ENCODE results near the gene SYVN1. TPM values are rescaled to one million over a fixed set of nuclear protein-coding genes. Genes with fewer than 3 reads are reported as not detected.
A peak's percentile ranks its signal among the peaks of the same experiment; 100 is the strongest.
"Not testable (repeated sequence)": the region's sequence is repeated elsewhere in the genome, so short reads cannot be mapped to it uniquely, and the experiment has no call there.

SYVN1 gene
- total RNA-seq, 2 donors from 2014 or later = 73.1 to 78.0 TPM

DNA sequence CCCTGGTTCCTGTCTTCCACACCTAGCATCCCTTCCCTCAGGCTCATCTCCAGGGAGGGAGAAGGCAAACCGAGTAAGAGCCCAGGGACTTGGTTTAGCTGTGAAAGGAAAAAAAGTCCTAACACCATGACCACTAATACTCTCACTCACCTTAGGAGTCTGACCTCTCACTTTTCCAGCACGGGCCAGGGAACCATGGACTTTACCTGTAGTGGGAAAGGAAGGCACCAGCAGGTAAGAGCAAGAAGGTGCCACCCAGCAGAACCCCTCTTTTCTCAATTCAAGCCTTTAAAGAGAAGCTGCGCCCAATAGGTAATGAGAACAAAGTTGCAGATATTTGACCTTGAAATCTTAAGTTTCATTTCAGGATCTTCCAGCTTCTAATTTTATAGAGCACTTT is 13.5 kb downstream of the SYVN1 start:
- Histone ChIP-seq H3K36me3 (peaks cover 29% of the 10 kb centered on the region), H3K9me3 (no peaks in the 10 kb centered on the region), H3K27ac (peak overlapping the region; percentile 78 to 96), H3K27me3 (replicated peaks; ENCODE audit: insufficient read depth) (no peaks in the 10 kb centered on the region), H3K4me1 (ENCODE audit: control insufficient read depth in 1 of 2, low read depth in 2 of 2) (peaks cover 18 to 36% of the 10 kb centered on the region in 2 donors), H3K4me3 (peak overlapping the region; percentile 73)
- TF ChIP-seq, protein P1, sequence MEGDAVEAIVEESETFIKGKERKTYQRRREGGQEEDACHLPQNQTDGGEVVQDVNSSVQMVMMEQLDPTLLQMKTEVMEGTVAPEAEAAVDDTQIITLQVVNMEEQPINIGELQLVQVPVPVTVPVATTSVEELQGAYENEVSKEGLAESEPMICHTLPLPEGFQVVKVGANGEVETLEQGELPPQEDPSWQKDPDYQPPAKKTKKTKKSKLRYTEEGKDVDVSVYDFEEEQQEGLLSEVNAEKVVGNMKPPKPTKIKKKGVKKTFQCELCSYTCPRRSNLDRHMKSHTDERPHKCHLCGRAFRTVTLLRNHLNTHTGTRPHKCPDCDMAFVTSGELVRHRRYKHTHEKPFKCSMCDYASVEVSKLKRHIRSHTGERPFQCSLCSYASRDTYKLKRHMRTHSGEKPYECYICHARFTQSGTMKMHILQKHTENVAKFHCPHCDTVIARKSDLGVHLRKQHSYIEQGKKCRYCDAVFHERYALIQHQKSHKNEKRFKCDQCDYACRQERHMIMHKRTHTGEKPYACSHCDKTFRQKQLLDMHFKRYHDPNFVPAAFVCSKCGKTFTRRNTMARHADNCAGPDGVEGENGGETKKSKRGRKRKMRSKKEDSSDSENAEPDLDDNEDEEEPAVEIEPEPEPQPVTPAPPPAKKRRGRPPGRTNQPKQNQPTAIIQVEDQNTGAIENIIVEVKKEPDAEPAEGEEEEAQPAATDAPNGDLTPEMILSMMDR (IDR thresholded peaks at IDR 0.05) = no peak
- ATAC-seq (ENCODE audit: insufficient number of reproducible peaks, low FRiP score, low read depth) = no peak
- no peak for DNase-seq (ENCODE audit: low spot score)

DNA sequence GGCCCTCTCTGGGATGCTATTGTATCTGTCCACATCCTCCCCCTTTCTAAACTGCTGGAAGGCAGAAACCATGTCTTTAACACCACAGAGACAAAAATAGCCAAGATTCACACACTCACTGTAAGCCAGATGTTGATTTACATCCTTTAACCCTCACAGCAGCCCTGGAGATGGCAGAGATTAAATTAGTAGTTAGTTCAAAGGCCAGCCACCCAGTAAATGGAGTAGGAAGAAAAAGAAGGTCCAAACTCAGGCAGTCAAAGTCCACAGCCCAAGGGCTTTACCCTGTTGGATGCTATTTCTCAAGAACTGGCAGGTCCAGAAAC is 14.7 kb downstream of the SYVN1 start:
- TF ChIP-seq, protein P1 (IDR thresholded peaks at IDR 0.05) = no peak
- H3K4me1 ChIP-seq (ENCODE audit: control insufficient read depth in 1 of 2, low read depth in 2 of 2) = peaks cover 18 to 38% of the 10 kb centered on the region in 2 donors
- ATAC-seq (ENCODE audit: insufficient number of reproducible peaks, low FRiP score, low read depth) = no peak

DNA sequence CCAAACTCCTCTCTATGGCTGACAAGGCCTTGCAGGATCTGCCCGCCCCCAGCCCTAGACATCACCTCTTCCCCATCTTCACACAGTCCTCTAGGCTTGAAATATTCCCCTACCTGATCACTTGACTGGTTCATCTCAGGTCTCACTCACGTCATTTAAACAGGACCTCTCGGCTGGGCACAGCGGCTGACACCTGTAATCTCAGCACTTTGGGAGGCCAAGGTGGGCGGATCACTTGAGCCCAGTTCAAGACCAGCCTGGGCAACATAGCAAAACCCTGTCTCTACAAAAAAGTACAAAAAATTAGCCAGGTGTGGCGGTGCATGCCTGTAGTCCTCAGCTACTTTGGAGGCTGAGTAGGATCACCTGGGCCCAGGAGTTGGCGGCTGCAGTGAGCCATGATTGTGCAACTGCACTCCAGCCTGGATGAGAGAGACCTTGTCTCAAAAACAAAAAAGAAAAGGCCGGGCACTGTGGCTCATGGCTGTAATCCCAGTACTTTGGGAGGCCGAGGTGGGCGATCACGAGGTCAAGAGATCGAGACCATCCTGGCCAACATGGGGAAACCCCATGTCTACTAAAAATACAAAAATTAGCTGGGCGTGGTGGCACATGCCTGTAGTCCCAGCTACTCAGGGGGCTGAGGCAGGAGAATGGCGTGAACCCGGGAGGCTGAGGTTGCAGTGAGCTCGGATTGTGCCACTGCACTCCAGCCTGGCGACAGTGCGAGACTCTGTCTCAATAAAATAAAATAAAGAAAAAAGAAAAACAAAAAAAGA is 15.2 kb downstream of the SYVN1 start:
- not testable (repeated sequence) for H3K27ac ChIP-seq; H3K4me3 ChIP-seq; H3K27me3 ChIP-seq (replicated peaks; ENCODE audit: insufficient read depth); DNase-seq (ENCODE audit: low spot score); ATAC-seq (ENCODE audit: insufficient number of reproducible peaks, low FRiP score, low read depth); H3K9me3 ChIP-seq
- peaks cover 15% of the 10 kb centered on the region for H3K36me3 ChIP-seq
- H3K4me1 ChIP-seq (ENCODE audit: control insufficient read depth in 1 of 2, low read depth in 2 of 2) = peaks cover 18 to 38% of the 10 kb centered on the region in 2 donors

More for the DNA sequence above, 14.7 kb downstream of the SYVN1 start:
- Histone ChIP-seq H3K27me3 (replicated peaks; ENCODE audit: insufficient read depth) (no peaks in the 10 kb centered on the region), H3K27ac (no peak overlapping the region), H3K4me3 (no peak overlapping the region), H3K36me3 (peaks cover 20% of the 10 kb centered on the region), H3K9me3 (no peaks in the 10 kb centered on the region)
- DNase-seq (ENCODE audit: low spot score) = no peak

DNA sequence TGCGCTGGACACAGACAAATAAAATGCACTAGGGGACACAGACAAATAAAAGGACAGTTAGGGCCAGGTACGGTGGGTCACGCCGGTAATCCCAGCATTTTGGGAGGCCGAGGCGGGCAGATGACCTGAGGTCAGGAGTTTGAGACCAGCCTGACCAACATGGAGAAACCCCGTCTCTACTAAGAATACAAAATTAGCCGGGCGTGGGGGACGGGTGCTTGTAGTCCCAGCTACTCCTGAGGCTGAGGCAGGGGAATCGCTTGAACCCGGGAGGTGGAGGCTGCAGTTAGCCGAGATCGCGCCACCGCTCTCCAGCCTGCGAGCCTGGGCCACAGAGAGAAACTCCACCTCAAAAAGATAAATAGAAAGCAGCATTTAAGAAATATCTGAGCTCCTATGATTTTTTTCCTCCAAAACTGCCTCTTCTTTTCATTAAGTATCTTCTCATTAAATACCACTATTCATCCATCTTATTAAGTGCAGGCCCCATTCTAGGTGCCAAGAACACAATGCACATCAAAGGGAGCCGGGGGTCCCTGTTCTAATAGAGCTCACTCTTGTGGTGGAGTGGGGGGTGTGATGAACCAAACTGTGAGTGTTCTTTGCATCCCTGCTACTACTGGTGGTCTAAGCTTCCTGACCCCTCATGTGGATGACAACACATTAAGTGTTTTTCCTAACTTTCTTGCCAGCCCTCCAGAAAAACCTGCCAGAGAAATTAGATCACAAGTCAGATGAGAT is 16.1 kb downstream of the SYVN1 start:
- H3K36me3 ChIP-seq = peaks cover 15% of the 10 kb centered on the region
- ATAC-seq (ENCODE audit: insufficient number of reproducible peaks, low FRiP score, low read depth) = no peak
- no peaks in the 10 kb centered on the region for H3K27me3 ChIP-seq (replicated peaks; ENCODE audit: insufficient read depth)
- H3K9me3 ChIP-seq = no peaks in the 10 kb centered on the region
- DNase-seq (ENCODE audit: low spot score) = no peak
- peak overlapping the region in 1 of 2 donors; percentile 21 for H3K27ac ChIP-seq
- H3K4me1 ChIP-seq (ENCODE audit: control insufficient read depth in 1 of 2, low read depth in 2 of 2) = peaks cover 20 to 39% of the 10 kb centered on the region in 2 donors
- no peak overlapping the region for H3K4me3 ChIP-seq
- TF ChIP-seq, protein P1 (IDR thresholded peaks at IDR 0.05) = peak; percentile 21

DNA sequence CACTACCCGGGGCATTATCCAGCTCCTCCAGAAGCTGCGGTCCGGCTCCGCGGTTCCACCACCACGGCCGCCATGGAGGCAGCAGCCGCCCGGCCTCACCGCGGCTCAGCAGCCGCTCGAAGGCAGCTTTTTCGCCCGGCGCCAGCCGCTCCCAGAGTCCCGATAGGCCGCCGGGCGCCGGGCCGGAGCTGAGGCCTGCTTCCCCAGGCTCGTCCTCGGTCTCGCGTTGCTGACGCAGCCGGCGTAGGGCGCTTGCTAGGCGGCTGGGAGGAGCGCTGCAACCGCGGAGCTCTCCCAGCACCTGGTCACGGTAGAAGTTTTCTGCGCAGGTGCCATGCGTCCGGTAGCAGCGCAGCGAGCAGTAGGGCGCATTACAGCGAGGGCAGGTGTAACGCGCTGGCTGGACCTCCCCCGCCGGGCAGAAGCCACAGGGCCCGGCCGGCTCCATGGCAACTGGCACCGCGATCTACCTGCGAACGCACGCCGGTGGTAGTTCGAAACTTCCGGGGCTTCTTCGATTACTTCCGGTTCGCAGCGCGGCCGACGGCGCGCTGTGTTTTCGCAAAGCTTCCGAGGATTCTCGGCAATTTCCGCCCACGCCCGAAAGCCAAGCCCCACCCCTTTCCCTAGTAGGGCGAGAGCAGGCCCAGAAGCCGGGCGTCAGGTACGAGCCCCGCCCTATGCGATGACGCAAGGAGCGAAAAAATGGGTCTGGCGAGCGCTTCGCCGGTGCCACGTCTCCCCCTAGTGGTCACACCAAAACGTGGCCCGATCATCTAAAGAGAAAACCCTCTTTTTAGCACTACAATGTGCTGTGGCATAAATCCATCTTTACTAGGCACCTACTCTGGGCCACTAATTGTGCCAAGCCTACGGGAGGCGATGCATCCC is 16.9 kb downstream of the SYVN1 start, which contains the start of gene ZNHIT2:
ZNHIT2 (minus strand) TSS at position 496 of the 891 bp plus-strand sequence; CDS start at position 448, 48 bp downstream.
- no peaks in the 10 kb centered on the region for H3K9me3 ChIP-seq
- DNase-seq (ENCODE audit: low spot score) = peak; percentile 97
- peaks cover 15% of the 10 kb centered on the region for H3K36me3 ChIP-seq
- H3K27ac ChIP-seq = peak within 1 kb of the TSS; percentile 75 to 85
- peaks cover 26 to 39% of the 10 kb centered on the region in 2 donors for H3K4me1 ChIP-seq (ENCODE audit: control insufficient read depth in 1 of 2, low read depth in 2 of 2)
- H3K4me3 ChIP-seq = peak within 1 kb of the TSS; percentile 85
- ATAC-seq (ENCODE audit: insufficient number of reproducible peaks, low FRiP score, low read depth) = peak; percentile 74
- TF ChIP-seq, protein P1 (IDR thresholded peaks at IDR 0.05) = peak; percentile 95
- no peaks in the 10 kb centered on the region for H3K27me3 ChIP-seq (replicated peaks; ENCODE audit: insufficient read depth)

Measured in thoracic aorta (tissue), 2 donors.